GM18499 (cell line): ENCODE data around the gene TRAF7.
A peak's percentile ranks its signal among the peaks of the same experiment; 100 is the strongest.

Source experiments
- ATAC-seq: cut with Tn5 transposase; IDR thresholded peaks from one replicate; pipeline ENCODE4 v1.9.1; 2021; ENCODE audit warnings: moderate number of reproducible peaks; ENCODE audit not compliant: insufficient read depth, unreplicated experiment

TRAF7 gene

DNA sequence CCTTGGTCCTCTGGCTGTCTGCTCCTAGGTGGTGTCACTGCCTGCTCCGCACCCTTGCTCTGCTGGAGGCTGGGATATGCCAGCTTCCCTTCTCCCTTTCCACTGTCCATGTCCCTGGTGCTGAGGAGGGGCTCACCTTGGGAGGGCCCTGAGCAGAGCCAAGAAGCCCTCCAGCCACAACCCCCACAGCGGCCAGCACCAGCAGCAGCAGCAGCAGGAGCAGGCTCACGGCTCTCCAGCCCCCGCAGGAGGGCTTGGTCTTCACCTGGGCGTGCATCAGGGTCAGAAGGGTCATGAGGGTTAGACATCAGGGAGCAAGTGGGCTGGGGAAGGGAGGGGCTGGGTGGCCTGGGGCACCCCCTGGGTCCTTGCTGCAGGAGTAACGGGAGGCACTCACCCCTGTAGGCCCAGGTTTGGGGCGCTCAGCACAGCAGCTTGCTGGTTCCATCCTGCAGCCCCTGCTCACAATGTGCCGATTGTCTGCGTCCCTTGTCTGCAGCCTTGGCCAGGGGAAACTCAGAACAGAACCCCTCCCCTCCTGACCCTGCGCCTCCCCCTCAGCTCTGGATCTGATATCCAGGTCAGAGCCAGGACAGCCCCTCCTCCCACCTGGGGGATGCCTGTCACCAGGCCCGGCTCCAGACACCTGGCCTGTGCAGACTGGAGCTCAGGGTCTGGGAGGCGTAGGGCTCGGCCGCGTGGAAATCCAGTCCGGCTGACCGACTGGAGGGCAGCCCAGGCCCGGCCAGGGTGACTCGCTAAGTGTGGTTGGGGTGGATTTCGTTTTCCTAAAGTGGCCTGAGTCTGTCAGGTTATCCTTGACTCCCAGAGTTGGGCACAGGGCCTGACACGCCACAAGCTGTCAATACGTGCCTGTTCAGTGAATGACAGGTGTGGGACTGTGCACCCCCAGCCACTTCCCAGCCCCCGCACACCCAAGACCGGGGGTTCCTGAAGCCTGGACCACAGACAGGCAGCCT lies 55.1 kb downstream of the TRAF7 start, which contains the start of gene BRICD5:
BRICD5 (minus strand) TSS at position 478 of the 980 bp plus-strand sequence; CDS start at position 448, 30 bp downstream.
- no peak for ATAC-seq

DNA sequence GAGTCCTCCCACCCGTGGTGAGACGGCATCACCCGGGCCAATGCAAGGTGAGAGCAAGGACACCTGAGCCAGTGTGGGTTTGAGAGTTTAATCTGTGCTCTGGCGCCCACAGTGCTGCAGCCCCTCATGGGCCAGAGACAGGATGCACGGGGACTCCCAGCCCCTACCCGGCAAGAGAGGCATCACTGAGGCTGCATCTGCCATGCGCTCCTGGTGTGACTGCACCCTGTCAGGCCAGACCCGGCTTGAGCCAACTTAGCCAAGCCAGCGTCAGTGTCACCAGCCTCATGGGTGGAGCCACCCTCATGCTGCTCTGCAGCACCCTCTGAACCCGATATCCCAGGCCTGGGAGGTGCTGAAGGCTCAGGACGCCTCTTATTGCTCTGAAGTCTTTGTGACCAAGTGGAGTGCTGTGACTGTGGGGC lies 56.4 kb downstream of the TRAF7 start:
- no peak for ATAC-seq

DNA sequence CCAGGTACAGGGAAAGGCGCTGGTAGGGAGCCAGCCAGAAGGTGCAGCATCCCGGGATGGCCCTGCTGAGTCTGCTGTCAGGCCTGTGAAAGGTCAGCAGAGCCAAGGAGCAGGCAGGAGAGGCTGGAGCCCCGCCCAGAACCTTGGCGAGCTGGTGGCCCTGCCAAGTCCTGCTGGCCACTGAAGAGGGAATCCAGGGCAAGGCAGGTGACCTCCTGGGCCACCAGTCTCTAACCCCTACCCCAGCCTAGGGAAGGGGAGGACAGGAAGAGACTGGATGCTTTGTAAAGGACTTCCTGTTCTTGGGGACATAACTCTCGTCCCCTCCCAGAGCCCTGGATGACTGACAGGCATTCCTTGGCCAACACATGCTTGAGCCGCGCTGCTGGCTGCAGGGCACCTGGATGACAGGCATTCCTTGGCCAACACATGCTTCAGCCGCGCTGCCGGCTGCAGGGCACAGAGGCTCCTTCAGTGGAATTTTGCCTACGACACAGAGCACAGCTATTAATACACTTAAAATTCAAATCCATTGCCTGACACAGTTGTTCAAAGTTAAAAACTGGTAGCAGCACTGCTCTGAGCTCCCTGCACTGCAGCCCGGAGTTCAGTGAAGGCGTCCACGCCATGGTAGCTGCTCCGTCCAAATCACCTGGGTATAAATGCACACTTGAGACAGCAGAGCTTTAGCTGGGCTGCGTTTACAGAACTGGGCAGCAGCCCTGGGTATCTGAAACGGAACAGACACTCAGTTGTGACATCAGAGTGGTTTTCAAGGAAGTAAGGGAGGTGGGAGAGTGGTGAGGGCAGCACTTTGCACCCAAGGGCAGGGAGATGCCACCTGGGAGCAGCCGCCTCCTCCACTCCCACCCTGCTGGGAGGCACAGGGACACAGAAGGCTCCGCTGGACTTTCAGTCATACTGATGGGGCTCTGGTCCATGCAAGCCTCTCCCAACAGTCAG lies 57.1 kb downstream of the TRAF7 start:
- no peak for ATAC-seq

DNA sequence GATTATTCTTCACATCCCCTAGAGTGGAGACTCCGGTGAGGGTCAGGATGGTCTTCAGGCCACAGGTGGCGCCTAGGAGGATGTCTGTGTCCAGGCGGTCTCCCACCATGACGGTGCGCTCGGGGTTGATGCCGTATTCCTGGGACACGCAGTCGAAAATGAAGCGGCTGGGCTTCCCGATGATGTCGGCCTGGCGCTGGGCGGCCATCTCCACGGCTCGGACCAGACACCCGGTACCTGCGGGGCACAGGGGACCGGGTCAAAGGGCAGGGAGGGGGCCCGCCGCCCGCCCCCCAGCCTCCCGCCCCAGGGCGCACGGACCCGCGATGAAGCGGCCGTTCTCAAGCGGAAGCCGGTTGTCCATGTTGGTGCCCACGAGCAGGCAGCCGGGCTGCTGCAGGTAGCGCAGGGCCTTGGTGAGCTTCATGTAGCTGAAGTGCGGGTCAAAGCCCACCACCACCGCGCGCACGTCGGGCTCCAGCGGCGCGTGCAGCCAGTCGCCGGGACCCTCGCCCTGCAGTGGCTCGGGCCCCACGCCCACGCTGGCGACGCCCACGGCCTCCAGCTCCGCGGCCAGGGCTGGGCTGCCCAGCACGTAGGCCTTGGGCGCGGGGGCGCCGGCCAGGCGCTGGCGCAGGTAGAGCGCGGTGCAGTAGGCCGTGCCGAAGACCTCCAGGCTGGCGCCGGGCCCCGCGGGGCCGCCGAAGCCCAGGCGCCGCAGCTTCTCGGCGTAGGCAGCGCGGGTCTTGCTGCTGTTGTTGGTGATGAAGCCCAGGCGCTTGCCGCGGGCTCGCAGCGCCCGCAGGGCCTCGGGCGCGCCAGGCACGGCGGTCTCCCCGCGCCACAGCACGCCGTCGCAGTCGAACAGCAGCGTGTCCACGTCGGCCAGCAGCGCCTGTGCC lies 58.5 kb downstream of the TRAF7 start:
- ATAC-seq, result peak; percentile 17

DNA sequence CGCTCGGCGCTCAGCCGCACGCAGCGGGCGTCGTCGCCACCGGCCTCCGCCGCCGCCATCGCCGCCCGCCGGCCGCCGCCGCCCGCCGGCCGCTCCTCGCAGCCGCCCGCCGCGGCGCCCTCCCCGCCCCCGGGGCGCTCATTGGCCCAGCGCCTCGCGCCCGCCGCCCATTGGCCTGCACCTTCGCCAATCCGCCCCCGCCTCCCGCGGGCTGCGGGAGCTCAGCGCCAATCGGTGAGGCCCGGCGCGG lies 59.1 kb downstream of the TRAF7 start, which contains the start of gene PGP:
PGP (minus strand) TSS at position 122 of the 250 bp plus-strand sequence; CDS start at position 59, 63 bp downstream.
- ATAC-seq, result peak; percentile 60

DNA sequence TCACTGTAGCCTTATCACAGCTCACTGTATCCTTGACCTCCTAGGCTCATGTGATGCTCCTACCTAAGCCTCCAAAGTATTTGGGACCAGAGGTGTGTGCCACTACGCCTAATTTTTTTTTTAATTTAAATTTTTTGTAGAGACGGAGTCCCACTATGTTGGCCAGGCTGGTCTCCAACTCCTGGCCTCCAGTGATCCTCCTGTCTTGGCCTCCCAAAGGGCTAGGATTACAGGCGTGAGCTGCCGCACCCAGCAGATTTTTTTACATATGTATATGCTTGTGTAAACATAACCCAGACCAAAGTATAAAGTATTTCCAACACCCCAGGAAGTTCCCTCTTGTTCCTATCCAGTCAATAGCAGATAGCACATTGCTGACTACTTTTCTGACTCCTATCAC lies 60.7 kb downstream of the TRAF7 start:
- ATAC-seq, result no peak

DNA sequence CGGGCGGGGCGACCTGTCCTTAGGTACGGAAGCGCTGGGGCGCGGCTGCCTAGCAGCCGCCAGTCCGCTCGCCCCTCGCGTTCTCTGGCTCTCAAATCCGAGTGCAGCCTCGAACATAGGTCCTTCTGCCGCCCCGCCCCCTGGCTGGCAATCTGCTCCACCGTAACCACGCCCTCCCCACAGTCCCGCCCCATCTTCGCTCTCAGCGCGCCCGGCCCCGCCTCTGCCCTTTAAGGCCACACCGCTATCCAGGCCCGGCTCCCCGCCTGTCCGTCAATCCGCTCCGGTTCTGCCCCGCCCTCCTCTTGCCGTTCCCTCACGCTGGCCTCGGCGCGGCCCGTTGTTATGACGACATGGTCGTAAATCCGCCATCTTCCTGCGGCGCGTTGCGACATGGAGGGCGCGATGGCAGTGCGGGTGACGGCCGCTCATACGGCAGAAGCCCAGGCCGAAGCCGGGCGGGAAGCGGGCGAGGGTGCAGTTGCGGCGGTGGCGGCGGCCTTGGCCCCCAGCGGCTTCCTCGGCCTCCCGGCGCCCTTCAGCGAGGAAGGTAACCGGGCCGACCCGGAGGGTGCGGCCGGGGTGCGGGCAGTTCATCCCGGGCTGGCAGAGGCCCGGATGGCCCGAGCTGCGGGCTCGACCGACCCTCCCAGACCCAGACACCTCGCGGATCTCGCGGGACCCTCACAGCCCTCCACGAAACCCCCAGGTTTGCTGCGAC lies 67.8 kb downstream of the TRAF7 start, which contains the start of gene E4F1:
E4F1 (plus strand) TSS at position 371 of the 721 bp plus-strand sequence; CDS start at position 394, 23 bp downstream.
- ATAC-seq, result peak; percentile 76

DNA sequence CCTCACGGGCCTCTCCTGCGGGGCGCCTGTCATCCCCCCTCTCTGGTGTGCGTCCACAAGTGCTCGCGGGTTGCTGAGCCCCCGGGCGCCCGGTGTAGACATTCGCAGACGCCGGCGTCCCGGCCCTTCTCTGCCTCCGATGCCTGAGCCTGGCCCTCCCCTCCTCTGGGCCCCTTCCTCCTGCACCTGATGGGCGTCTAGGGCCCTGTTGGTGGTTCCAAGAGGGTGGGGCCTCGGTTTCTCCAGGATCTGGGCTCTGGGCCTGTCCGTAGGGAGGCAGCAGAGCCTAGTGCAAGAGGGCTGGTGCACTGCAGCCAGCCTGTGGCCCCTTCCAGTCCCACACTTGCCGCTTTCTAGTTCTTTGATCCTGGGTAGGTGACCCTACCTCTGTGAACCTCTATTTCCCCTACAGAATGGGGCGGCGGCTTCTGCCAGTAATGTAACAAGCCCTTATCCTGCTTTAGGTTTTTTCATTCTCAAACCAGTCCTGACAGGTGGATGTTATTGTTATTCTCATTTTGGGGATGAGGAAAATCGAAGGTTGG lies 68.4 kb downstream of the TRAF7 start:
- no peak for ATAC-seq

DNA sequence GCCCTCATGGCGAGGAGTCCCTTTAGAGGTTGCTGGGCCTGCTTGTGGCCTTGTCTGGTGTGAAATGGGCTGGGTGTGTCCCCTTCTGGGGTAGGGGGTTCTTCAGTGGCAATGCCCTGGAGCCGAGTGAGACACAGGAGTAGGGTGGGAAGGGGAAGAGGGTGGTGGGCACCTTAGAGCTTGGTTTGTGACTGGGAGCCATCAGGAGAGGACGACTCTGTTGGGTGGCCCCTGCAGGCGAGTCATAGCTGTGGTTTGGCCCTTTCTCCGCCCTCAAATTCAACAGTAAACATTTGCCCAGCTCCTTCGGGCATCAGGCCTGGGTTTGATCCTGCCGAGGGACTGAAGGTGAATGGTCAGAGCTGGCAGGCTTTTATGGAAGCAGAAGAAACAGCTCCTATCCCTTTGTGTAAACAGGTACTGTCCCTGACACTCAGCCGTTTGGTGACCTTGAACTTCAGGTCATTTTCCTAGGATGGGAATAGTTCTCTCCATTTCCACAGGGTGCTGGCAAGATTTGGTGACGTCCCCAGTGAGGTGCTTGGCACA lies 70.7 kb downstream of the TRAF7 start:
- no peak for ATAC-seq

DNA sequence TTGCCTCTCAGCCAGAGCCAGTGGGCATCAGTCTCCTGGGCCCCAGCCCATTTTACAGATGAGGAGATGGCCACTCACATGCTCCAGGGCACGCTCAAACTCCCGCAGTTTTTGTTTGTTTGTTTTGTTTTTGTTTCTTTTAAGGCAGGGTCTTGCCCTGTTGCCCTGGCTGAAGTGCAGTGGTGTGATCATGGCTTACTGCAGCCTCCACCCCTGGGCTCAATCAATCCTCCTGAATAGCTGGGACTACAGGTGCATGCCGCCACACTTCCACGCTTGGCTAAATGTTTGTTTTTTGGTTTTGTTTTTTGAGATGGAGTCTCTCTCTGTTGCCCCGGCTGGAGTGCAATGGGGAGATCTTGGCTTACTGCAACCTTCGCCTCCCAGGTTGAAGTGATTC lies 71.3 kb downstream of the TRAF7 start:
- no peak for ATAC-seq
